Fibroblast of gingiva (primary cell): ENCODE data around the gene NWD2.
"Not testable (repeated sequence)": the region's sequence is repeated elsewhere in the genome, so short reads cannot be mapped to it uniquely, and the experiment has no call there.

ENCODE experiments used
- DNase-seq: peaks from one replicate; pipeline ENCODE4 v3.0.0-alpha.2; 2011; ENCODE audit warnings: low read depth

Gene NWD2, protein sequence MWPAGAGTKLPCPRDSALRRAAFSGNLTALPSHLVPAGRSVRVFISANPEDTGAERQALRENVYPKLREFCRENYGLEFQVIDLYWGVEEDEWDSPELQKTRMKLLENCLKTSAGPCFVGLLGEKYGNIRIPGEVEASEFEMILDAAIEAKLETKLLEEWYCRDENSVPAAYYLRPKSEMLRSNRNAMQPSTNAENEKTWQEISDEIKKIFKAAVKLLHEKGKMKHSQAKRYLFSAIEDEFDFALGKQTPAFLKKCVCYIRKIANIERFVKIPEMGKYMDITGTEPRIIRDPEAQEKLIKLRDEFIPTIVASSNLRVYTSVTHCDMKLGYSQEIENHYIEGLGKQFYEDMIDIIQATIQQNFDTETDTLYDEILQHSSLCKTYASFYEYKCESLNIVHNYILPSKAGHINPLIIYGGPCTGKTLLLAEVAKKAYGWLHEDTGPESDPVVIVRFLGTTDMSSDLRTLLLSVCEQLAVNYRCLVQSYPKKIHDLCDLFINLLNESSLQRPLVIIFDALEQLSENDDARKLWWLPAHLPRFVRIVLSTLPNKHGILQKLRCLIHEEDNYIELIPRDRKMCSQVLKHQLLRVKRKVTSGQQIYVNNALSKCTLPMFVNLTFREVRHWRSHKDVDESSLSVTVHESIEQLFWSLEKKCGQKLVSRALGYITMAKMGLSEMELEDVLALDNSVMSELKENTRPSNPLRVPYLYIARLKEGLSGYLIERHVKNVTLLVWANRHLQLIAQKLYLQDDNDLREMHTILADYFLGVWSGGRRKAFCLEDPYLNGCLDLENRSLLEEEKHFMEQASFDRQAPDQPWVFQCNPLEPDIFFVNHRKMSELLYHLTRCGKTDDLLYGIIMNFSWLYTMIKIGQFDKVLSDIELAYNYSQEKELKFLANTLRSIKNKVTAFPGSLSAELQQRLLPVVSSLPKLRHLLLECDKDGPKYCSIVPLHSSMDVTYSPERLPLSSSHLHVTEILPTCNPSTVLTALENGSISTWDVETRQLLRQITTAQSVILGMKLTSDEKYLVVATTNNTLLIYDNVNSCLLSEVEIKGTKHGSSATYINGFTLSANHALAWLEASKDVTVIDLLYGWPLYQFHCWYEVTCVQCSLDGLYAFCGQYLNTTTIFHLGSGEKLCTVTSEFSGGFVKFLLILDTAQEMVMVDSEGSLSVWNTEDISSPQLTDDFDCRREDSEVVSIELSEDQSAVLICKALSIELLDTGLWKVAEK (N-terminal part only)

GRCh38 chr4:37244583-37245390, at the start of gene NWD2:
TSS of gene NWD2 (plus strand) at chr4:37244743. CDS start at chr4:37245068, 325 bp downstream.
- DNase-seq, result no peak

GRCh38 chr4:37197899-37198298, 46.6 kb upstream of the NWD2 start:
- no peak for DNase-seq

- not testable (repeated sequence) for DNase-seq
Measured at GRCh38 chr4:37204740-37205139, 39.8 kb upstream of the NWD2 start.

DNA sequence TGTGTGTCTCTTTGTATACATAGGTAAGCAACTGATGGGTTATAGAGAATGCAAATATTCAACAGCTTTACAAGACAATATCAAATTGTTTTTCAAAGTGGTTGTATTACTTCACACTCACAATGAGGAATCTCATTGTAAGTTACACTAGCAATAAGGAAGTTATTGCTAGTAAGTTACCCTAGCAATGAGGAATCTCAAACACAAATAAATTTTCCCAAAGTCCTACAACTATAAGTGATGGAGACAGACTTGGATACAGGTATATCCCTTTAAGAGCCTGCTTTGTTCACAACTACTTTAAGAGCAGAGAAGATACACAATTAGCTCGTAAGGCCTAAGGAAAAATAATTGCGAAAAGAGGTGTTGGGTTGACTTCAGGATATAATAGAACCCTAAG, 28.3 kb upstream of the NWD2 start:
- no peak for DNase-seq

DNA sequence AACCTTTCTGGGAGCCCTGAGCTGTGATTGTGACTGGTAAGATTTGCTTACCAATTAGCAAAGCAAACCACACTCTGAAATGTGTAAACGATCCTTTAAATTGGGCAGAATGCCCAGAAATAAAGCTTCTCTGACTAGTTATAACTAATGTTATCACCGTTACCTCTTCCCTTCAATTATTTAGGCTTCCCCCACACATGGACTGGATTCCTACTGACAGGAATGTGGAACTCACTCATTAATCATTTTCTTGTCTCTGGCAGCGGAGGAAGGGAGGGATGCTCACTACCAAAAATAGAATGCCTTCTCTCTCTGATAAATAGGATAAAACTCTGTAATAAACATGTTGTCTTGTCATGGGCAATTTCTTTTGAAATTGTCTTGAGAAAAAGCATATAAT, 25.3 kb upstream of the NWD2 start:
- DNase-seq, result no peak

DNA sequence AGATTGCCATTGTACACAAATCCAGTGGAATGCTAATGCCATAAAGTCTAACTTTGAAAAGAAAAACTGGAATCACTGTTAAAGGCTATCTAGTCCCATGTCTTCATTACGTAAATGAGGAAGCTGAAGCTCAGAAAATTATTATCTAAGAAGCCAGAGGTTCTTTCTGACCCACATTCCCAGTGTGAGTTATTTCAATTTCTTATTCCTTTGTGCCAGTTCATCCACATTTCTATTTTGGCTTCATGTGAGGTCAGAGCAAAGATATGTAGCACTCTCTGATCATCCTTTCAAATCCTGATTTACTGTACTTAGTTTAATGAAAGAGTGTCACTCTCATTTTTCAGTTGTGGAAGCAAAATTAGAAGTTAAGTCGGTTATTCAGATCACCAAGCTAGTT, 24.6 kb upstream of the NWD2 start:
- DNase-seq, result no peak

- DNase-seq, result no peak
Measured at GRCh38 chr4:37220685-37221084, 23.9 kb upstream of the NWD2 start.

- DNase-seq, result no peak
Measured at GRCh38 chr4:37223732-37224131, 20.8 kb upstream of the NWD2 start.

DNA sequence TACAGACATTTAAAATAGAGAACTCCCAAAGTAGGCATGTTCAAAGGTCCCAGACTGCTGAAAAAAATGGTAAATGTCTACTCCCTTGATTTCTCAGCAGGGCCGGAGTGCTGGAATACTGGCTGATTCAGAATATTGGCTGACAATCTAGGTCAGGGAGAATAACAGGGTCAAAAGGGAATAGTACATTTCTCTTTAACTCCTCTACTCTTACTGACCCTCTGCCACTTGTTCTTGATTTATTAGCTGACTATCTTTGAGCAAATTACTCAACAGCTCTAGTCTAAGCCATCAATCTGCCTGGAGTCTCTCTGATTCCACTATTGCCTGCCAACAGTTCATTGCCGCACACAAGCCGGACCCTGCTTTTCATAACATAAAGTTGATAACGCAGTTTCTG, 19.7 kb upstream of the NWD2 start:
- no peak for DNase-seq

GRCh38 chr4:37225778-37226177, 18.8 kb upstream of the NWD2 start:
- no peak for DNase-seq

DNA sequence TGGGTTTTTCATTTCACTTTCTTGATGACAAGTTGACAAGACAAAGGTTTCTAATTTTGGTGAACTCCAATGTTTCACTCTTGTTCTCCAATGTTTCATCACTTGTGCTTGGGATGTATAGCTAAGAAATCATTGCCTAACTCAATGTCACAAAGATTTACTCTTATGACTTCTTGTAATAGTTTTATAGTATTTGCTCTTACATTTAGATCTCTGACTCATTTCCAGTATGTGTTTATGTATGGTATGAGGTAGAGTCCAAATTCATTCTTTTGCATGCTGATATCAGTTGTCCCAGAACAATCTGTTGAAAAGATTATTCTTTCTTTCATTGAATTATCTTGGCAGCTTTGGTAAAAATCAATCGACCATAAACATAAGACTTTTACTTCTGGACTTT, 12.2 kb upstream of the NWD2 start:
- no peak for DNase-seq

DNA sequence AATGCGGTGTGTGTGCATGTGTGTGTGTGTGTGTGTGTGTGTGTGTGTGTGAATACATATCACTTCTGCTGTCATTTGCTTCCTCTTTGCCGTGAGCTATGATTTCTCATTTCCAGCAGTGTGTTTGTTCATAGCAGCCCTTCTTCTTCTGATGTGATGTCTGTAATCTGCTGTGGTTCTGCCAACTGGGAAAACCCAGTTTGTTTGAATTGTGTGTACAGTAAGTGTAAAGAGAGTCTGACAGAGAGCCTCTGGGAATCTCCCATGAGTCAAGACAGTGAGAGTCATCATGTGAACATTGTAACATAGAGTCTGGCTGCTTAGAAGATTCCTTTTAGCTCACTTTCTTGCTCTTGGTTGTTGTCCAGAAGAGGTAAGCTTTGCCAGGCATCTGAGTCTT, 8.4 kb upstream of the NWD2 start:
- DNase-seq, result no peak

- no peak for DNase-seq
Measured at GRCh38 chr4:37241647-37242046, 2.9 kb upstream of the NWD2 start.

- no peak for DNase-seq
Measured at GRCh38 chr4:37243051-37243450, 1.5 kb upstream of the NWD2 start.

DNA sequence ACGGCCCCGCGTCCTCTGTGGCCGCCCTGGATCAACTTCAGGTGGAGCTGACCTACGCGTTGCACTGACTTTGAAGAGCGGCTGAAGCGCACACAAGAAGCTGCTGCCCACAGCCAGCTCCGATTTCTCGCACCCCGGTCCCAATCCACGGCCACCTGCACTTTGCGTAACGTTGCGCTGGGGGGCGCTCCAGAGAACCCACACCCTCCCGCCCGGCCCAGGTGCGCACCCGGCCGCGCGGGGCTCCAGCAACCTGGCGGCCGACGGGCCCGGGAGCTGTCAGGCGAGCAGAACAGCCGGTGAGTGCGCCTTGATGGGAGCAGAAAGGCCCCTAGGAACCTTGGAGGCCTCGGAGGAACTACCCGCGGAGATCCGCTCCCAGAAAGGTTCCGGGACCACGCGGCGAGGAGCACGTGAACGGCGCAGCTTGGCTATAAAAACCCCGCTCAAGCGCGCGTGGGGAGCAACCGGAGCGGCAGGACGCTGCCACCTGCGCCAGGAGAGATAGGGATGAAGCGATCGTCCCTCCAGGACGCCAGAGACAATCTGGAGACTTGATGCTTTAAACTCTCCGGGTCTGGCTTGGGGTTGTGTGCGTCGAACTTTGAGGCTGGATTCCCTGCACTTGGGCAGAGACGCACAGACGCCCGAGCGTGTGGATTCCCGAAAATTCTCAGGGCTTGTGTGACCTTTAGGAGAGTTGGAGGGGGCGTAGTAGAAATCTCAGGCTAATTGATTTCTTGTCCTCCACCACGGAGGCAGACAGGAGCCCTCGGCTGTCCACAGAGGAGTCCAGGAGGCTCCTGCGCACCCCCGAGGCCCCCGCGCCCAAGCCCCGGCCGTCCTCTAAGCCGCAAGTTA, 591 bp upstream of the NWD2 start:
- no peak for DNase-seq

GRCh38 chr4:37245391-37245954, 930 bp downstream of the NWD2 start:
- no peak for DNase-seq

DNA sequence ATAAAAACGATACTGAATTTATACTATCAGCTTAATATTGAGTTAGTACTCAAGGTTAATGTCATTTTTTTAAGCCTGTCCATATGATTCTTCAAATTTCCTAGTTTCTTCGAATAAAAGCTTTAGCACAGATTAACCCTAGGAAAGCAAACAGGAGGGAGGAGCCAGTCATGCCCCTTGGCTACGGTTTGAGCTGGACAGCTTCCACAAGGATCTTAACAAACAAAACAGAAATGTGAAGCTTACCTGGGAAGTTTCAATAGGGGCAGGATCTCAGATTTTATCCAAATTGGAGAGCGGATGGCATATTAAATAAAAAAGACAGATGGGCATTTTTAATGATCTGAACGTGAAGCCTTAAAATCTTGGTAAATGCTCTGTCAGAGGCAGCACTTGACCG, 2.3 kb downstream of the NWD2 start:
- no peak for DNase-seq

- DNase-seq, result no peak
Measured at GRCh38 chr4:37258221-37258620, 13.7 kb downstream of the NWD2 start.

- no peak for DNase-seq
Measured at GRCh38 chr4:37268319-37268718, 23.8 kb downstream of the NWD2 start.

DNA sequence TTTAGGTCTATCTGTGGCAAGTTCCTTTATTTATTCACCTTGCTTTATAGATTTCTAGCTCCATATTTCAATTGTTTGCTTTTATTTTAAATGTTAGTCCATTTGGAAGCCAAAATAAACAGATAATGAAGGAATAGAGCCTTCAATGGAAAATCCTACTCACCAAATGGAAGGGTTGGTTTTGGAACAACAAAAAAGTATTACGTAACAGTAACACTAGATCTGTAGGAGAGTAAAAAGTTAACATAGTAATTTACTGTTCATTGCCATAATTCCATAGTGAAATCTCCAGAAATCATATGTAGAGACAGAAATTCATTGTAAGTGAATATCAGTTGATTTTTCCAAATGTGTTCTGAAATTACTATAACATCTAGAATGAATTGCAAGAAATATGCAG, 34.6 kb downstream of the NWD2 start:
- DNase-seq, result no peak
